G401.6 (cell line): Measurements from ENCODE around the gene KRTAP26-1.

Experiments used
- FAIRE-seq: peaks from 2 replicates; lab custom pipeline; 2012; peaks lifted over from hg19 to GRCh38; lab: Jason Lieb, UNC

KRTAP26-1 gene

DNA sequence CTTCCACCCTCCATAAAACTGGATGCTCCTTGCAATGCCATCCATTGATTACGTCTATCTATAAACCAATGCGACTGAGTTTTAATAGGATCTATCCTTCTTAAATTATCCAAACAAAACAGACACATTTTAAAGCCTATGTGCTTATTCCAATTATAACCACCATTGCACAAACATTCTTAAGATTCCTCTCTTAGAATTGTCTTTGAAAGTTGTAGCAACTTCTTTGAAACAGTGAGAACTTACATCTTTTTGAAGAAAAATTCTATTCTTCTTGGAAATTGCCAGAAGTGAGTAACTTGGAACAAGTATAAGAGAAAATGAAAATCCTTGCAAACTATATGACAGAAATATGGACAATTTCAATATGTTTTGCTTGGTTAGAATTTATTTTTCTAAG, at the start of gene KRTAP26-1:
Gene KRTAP26-1 (minus strand): TSS at position 101 of the 400 bp plus-strand sequence. CDS start 280 bp downstream, outside the sequence.
- no peak for FAIRE-seq

DNA sequence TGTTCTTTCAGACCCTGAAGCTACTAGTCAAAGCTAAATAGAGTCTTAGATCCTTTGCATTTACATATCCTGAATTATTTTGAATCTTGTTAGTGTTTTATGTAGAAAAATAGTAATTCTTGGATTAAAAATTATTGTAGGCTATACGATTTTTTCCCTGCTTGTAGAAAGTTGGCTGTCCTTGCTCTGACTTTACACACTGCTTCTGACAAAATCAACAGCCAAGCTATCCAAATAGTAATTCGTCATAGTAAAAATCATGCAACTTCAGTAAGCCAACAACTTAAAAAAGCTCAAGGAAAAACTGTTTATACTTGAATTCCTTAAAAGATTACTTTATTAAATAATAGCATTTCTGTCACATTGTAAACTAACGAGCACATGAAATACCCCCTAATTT, 35.8 kb upstream of the KRTAP26-1 start:
- no peak for FAIRE-seq

- no peak for FAIRE-seq
These were observed 34.3 kb upstream of the KRTAP26-1 start for GRCh38 chr21:30354308-30355005.

- no peak for FAIRE-seq
These were observed 31.4 kb upstream of the KRTAP26-1 start for GRCh38 chr21:30351534-30351933.

- no peak for FAIRE-seq
These were observed 29.5 kb upstream of the KRTAP26-1 start for GRCh38 chr21:30349572-30349971.

- no peak for FAIRE-seq
These were observed 28.4 kb upstream of the KRTAP26-1 start, which contains the start of gene KRTAP23-1 for GRCh38 chr21:30348506-30348905. KRTAP23-1 (minus strand) TSS chr21:30348606; CDS start chr21:30348606, 0 bp downstream.

DNA sequence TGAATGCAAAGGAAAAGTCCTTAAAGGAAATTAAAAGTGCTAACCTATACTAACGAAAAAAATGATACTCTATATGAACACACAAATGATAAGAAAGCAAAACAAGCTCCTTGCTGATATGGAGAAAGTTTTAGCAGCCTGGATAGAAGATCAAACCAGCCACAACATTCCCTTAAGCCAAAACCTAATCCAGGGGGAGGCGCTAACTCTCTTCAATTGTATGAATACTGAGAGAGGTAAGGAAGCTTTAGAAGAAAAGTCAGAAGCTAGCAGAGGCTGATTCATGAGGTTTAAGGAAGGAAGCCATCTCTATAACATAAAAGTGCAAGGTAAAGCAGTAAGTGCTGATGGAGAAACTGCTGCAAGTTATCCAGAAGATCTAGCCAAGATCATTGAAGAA, 24.9 kb upstream of the KRTAP26-1 start:
- FAIRE-seq = no peak

DNA sequence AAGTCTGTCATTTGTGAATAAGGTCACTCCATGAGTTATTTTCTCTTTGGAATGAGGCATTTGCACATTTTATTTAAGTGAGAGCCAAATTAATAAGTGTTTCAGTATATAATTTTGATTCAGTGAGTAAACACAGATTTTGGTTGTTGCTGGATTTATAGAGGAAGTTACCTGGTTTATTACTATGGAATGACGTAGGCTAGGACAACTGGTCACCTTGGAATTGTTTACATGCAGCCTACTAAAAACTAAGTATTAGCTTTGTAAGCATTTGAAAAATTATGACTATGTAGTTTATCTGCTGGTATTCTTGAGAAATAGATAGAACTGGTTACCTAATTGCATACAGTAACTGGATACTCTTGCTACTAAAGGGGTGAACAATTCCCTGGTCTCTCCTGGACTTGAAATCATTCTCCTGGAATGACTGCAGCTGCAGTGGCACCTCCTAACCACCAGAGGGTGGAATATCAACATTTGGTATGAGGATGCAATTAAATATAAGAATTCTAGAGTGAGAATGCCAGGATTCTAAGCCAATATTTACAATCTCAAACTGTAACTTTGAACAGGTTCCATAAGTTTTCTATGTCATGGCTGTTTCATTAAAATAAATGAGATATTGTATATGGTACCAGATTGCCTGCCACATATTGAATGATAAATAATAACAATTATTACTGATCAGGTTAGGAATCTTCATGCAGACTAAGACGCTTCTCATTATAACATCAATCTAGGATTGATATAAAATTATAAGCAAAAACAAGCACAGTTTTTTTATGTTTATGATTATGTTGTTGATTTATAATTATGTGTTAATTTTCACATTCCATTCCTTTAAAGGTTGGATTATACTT, 20.8 kb upstream of the KRTAP26-1 start:
- no peak for FAIRE-seq

DNA sequence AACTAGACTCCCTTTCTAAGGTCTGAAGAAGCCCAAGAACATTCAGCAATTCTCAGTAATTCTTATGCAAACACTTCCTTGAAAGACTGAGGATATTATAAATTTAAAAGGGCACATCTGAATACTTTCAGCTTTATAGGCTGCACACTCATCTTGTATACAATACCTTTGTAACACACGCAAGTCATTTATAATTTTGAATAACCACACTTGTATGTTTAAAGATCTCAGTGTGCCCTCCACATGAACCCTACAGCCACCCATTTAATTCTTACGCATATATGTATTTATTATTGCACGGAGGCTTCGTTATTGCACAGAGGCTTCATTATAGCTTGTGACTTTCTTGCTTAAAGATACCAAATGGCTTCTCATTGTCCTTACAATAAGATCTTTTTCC, 18.6 kb upstream of the KRTAP26-1 start:
- FAIRE-seq = no peak

DNA sequence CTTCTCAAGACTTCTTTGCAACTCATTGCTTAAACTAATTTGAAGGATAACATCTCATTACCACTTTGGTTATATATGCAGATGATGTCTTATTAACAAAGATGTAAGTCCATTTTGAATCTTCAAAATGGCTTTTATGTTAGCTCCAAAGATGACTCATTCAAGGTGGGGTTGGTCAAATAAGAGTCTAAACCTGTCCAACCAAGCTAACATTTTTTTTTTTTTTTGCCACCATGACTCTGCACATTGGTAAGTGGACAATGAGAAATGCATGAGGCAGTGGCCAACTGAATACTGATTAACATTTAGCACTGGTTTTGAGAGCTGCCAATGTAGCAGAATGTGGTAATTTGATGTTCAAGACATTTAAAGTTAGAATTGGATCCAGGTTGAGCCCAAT, 17.7 kb upstream of the KRTAP26-1 start:
- FAIRE-seq = no peak

DNA sequence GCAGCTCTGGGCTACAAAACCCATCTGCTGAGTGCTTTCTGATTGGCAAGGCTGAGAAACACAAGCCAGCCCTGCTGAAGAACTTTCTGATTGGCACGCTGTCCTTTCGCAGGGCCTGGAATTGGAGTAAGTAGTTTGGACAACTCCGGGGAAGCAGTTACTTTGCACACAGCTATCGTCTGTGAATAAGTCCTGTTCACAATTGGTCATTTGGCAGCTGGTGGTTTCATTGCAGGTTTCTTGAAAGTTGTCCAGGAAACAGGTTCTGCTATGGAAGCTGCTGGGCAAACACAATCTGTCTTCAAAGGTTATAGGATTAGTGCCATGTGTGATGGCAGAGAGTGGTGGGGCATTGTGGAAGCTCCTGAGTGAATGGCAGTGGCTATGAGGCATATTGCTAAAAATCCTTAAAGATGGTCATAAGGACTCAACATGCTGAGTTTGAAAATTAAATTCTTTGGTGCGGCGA, 17.2 kb upstream of the KRTAP26-1 start, which contains the start of gene KRTAP27-1:
Gene KRTAP27-1 (minus strand): TSS at position 419 of the 469 bp plus-strand sequence. CDS start 26 bp downstream, at position 393.
- FAIRE-seq = no peak

GRCh38 chr21:30336596-30336995, 16.5 kb upstream of the KRTAP26-1 start:
- no peak for FAIRE-seq

GRCh38 chr21:30333736-30334135, 13.6 kb upstream of the KRTAP26-1 start:
- no peak for FAIRE-seq

DNA sequence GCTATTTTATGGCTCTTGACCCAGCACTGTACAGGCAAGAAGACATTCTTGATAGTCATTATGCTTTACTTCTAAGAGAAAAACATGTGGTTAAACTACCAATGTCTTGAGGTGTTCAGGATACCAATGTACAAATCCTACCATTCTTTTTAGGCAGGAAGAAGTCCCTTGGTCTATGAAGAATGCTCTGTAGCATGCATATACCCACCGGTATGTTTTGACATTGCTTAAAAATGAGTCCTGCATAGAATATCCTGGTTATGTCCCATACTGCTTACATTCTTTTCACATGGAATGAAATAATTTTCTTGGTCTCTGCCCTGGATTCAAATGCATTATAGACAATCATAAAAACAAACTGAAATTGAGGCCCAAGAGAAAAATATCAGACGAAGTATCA, 12.6 kb upstream of the KRTAP26-1 start:
- no peak for FAIRE-seq

- no peak for FAIRE-seq
These were observed 9.2 kb upstream of the KRTAP26-1 start for GRCh38 chr21:30329203-30329875.

GRCh38 chr21:30326390-30326789, 6.3 kb upstream of the KRTAP26-1 start:
- no peak for FAIRE-seq

DNA sequence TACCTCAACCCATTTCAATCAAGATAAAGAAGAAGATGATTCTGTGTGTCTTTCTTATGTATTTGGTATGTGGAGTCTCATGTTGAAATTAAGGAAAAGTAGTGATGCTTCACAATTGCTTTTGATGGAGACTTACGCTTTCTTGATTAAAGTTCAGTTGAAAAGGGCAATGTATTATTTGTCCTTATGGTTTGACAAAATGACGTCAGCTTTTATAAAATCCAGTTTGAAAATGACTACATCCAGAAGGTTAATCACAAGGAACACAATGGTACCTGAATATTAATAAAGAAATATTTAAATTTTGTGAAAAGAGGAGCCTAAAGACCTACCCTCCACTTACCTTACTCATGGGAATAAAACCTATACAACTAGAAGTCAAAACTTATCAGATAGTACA, 4.4 kb downstream of the KRTAP26-1 start:
- FAIRE-seq = no peak

DNA sequence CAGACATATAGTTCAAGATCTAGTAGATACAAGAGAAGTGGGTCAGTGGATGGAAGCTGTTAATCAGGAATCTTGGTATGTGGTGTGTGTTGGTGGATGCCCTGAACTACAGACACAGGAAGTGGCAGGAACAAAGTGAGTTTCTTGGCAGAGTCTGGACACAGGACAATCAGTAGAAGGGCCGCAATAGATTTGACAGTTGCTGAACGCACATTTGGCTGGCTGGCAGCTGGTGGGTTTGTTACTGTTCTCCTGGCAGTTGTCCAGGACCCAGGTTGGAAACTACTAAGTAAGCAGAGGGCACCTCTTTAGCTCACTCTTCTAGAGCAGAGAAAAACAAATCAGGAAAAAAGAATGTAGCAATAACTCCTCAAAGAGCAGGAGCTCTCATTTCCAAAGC, 13.2 kb downstream of the KRTAP26-1 start:
- FAIRE-seq = no peak

DNA sequence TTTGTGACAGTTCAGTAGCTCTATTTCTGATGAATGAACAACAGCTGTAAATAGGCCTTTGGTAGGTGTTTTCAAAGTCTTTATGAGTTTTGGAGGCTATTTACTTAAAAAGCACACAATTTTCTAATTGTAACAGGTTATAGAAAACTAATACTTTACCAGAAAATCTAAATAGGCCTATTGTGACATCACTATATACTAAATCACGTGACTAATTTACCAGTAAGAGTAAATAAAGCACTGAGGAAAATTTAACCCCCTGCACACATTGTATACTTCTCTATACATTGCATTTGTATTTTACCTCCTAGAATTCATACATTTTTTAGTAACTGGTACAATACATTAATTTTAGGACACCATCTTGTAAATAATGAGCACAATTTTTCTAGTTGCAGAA, 15.0 kb downstream of the KRTAP26-1 start:
- FAIRE-seq = no peak

- no peak for FAIRE-seq
These were observed 30.9 kb downstream of the KRTAP26-1 start, which contains the start of gene KRTAP25-1 for GRCh38 chr21:30289215-30289614. KRTAP25-1 (minus strand) TSS chr21:30289514; CDS start chr21:30289490, 24 bp downstream.

- FAIRE-seq = no peak
These were observed 37.3 kb downstream of the KRTAP26-1 start, which contains the start of gene KRTAP24-1 for GRCh38 chr21:30282850-30283249. KRTAP24-1 (minus strand) TSS chr21:30282950; CDS start chr21:30282932, 18 bp downstream.

GRCh38 chr21:30271611-30272010, 48.5 kb downstream of the KRTAP26-1 start:
- no peak for FAIRE-seq
